GM19463 (cell line): ENCODE results near the gene TUBG1.

Experiments
- ATAC-seq: cut with Tn5 transposase; IDR thresholded peaks from one replicate; pipeline ENCODE4 v1.9.1; 2021; ENCODE audit warnings: mild to moderate bottlenecking, moderate library complexity; ENCODE audit not compliant: unreplicated experiment

TUBG1 gene

DNA sequence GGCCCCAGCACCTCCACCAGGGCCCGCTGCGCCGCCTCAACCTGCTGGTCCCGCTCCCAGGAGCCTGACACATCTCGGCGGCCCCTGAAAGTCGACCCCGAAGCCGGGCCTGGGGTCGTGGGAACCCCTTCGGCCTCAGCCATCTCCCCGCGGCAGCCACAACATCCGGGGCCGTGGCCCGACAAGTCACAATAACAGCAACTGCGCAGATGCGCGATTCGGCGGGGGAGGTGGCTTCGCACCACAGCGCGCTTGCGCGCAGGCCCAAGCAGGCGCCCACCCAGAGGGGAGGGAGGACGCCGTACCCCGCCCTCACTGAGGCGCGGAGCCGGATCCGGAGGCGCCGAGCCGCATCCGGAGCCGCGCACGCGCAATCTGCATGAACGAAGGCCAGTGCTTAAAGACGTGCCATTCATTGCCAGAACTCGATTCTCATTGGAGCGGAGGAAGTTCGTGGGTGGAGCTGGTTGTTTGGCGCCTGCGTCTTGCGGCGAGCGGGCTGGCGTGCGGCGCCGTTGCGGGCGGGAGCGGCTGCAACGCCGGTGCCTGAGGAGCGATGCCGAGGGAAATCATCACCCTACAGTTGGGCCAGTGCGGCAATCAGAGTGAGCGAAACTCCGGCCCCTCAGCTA lies at the start of gene TUBG1, which contains the start of gene RETREG3:
TUBG1 (plus strand) TSS at position 502 of the 632 bp plus-strand sequence; CDS start at position 557, 55 bp downstream.
RETREG3 (minus strand) TSS at position 193 of the 632 bp plus-strand sequence; CDS start at position 143, 50 bp downstream.
- ATAC-seq, result peak; percentile 84

DNA sequence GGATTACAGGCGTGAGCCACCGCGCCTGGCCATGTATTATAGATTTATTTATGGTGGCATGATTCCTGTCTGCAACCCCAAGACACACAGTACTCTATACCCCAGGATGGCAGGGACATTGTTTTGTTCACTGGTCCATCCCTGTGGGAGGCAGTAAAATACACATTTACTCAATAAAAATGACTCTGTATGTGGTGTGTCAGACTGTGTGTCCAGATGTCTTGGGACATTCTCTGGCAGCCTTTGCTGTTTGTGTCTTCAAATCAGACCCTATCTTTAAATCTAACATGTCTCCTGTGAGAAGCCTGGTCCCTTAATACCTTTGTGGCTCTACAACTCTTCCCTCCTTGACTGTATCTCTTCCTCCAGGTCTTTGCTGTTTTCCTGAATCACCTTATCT lies 49.2 kb upstream of the TUBG1 start:
- no peak for ATAC-seq

DNA sequence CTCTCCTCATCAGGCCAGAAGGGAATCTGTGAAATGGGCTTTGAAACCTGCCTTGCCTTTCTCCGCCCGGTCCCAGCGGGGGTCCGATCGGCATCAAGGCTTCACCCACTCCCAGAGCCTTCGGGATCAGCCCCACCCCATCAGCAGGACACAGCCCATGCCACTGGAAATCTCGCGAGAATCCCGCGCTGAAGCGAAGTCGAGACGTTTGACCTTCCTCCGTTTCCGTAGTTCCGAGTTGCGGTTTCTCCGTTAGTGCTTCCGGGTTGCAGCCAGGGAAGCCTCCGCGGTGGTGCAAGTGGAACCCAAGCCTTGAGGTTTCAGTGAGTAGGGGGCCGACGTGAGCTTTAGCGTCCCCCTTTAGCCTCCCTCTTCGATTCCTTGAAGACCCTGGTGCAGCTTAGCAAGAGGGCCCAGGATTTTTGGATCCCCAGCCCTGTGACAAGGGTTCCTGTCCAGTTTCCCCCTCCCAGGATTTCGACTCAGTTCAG lies 47.5 kb upstream of the TUBG1 start, which contains the start of gene COASY:
COASY (plus strand) TSS at position 252 of the 491 bp plus-strand sequence. CDS start 475 bp downstream, outside the sequence.
- ATAC-seq, result peak; percentile 56

DNA sequence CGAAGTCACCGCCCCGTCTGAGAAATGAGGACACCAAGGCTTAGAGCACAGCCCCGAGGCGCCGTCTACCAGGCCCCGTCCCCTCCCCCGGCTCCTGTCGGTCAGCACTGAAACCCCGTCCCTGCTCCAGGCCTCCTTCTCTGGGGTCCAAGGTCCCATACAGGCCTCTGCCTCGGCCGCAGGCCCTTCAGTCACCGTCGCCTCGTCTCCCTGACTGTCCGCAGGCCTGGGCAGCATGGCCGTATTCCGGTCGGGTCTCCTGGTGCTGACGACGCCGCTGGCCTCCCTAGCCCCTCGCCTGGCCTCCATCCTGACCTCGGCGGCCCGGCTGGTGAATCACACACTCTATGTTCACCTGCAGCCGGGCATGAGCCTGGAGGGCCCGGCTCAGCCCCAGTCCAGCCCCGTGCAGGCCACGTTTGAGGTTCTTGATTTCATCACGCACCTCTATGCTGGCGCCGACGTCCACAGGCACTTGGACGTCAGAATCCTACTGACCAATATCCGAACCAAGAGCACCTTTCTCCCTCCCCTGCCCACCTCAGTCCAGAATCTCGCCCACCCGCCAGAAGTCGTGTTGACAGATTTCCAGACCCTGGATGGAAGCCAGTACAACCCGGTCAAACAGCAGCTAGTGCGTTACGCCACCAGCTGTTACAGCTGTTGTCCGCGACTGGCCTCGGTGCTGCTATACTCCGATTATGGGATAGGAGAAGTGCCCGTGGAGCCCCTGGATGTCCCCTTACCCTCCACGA lies 46.9 kb upstream of the TUBG1 start:
- ATAC-seq, result no peak

DNA sequence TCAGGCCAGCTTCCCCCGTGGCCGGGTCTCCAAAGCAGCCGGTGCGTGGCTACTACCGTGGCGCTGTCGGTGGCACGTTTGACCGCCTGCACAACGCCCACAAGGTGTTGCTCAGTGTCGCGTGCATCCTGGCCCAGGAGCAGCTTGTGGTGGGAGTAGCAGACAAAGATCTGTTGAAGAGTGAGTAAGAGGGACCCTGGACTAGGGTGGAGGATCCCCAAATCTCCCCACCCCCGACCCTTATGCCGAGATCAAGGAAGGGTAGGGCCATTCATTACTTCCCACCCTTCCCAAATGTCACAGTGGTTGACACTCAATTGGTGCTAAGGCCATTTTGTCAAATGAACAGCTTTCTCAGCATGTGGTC lies 46.4 kb upstream of the TUBG1 start:
- no peak for ATAC-seq

DNA sequence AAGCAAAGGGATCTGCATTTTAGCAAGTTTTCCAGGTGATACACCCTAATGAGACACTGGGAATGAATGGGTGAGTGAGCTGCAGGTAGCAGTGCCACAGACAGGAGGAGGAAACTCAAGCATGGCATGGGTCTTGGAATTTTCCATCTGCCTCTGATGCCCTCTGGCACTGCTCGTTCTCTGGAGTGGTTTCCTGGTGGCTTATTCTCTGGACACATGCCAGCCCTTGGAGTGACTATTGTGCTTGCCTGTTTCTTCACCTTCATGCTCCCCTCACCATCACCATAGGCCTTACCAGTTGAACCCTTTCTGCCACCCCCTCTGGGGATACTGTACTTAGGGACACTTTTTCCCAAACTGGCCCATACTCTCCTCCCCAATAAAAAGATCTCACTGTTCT lies 45.9 kb upstream of the TUBG1 start:
- ATAC-seq, result no peak

DNA sequence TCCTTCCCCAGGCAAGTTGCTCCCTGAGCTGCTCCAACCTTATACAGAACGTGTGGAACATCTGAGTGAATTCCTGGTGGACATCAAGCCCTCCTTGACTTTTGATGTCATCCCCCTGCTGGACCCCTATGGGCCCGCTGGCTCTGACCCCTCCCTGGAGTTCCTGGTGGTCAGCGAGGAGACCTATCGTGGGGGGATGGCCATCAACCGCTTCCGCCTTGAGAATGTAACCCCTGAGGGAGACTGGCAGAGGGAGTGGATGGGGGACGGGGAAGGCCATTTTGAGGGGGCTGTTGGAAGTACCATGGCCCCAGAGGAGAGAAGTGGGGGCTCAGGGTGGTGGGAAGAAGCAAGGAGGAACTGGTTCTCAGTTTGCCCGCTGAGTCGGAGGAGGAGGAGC lies 45.5 kb upstream of the TUBG1 start:
- no peak for ATAC-seq

DNA sequence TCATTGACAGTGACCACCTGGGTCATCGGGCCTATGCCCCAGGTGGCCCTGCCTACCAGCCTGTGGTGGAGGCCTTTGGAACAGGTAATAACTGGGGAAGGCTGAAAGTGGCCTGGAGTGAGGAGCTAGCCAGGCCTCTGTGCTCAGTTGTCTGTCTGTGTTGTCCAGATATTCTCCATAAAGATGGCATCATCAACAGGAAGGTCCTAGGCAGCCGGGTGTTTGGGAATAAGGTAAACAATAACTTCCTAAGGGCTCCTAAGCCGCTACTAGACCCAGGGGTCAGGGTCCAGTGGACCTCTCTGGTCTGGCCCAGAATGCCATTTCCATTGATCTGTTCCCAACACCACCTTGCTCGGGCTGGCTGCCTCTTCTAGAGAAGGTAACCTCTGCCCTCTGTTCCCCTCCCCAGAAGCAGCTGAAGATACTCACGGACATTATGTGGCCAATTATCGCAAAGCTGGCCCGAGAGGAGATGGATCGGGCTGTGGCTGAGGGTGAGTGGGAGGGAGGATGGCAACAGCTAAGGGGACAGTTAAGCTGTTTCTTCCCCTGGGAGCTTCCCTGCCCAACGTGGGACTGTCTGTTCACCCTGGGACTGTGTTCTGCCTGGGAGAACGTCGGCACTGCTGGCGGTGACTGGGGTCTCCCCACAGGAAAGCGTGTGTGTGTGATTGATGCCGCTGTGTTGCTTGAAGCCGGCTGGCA lies 44.5 kb upstream of the TUBG1 start:
- ATAC-seq, result no peak

DNA sequence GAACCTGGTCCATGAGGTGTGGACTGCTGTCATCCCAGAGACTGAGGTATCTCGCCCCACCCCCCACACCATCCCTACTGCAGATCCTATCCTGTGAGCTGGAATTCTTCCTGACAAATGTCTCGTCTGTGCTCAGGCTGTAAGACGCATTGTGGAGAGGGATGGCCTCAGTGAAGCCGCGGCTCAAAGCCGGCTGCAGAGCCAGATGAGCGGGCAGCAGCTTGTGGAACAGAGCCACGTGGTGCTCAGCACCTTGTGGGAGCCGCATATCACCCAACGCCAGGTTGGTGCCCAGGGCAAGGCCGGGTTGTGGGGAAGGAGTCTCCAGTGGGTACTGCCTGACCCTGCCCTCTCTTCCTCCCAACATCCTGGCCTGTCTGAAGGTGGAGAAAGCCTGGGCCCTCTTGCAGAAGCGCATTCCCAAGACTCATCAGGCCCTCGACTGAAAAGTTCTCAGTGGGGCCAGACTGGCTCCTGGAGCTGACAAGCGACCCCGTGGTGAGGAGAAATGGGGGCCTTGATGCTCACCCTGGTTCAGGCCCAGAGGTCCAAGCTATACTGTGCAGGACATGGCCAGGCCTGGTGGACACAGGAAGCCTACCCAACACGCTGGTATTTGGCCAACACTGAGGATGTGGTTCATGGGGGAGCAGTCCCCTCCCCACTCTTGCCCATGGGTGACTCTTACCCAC lies 43.8 kb upstream of the TUBG1 start:
- no peak for ATAC-seq

DNA sequence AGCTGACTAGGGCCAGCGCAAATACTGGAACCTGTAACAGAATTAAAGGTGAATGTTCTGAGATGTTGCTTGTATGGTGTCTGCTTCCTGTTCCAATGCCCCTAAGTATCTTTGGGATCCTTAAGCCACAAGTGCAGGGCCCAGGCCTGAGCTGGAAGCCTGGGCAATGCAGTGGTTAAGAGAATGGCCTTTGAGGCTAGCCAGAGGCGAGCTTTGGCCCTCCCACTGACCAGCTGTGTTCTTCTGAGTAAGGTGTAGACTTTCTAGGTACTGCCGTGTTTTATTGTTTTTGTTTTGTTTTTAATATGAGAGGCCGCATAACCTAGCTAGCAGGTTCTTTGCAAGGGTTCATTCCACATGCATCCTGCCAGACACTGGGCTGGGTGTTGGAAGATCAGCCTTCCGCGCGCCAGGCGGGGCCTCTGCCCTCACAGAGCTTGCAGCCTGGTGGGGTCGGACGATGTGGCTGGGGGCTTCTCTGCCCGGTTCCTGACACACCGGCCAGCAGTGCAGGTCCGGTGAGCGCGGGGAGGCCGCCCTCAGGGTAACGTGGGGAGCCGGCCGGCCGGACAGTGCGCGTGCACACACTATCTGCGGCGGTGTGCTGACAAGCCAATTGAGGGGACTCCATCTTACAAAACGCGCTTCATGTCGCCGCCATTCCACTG lies 43.1 kb upstream of the TUBG1 start:
- ATAC-seq, result no peak

DNA sequence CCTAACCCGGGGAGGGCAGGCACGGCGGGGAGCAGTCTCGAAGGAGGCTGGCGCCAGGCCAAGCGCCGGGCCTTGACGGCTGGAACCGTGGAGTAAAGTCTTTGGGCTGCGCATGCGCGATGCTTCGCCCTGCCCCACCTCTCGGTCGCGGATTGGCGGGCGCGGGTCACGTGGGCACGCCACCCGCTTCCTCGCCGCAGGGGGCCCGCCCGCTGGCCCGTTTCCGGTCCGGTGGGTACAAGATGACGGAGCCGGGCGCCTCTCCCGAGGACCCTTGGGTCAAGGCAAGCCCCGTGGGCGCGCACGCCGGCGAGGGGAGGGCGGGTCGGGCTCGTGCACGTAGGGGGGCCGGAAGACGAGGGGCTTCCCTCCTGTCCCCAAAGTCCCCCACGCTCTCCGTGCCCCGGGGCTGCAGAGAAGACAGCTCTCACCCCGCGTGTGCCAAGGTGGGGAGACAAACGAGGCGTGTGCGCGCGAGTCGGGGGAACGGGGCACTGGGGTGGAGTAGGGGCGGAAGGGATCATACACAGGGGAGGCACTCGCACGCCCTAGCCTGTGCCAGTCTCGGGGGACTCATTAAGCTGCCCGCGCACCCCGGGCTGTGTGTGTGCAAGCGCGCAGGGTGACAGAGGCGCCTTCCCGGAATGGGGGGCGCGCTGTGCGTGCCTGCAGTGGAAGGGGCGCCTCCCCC lies 42.5 kb upstream of the TUBG1 start, which contains the start of gene MLX:
MLX (plus strand) TSS at position 218 of the 691 bp plus-strand sequence; CDS start at position 243, 25 bp downstream.
- peak; percentile 58 for ATAC-seq

DNA sequence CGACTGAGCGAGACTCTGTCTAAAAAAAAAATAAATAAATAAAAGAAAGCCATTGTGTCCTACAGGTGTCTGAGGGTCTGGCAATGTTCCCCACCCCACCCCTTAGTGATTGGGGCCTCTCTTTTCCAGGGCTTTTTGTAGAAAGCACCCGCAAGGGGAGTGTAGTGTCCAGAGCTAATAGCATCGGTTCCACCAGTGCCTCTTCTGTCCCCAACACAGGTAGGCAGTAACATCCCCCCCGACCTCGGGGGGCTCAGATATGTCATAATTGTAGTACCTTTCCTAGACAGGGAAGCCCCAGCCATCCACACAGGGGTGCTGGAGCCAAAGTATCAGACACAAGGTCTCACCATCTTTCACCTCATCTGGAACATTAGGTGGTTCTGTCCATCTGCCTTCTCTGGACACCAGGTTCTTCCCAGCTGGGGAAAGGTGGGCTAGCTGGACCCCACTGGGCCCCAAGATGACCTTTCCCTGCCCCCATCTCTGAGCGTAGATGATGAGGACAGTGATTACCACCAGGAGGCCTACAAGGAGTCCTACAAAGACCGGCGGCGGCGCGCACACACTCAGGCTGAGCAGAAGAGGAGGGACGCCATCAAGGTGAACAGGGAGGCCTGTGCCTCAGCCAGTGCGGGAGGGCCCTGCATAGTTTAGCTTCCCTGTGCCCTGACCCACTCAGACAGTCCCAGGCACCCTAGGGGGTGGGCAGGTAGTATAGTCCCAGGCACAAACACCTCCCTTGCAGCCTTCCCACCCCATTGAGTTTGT lies 41.0 kb upstream of the TUBG1 start:
- no peak for ATAC-seq

DNA sequence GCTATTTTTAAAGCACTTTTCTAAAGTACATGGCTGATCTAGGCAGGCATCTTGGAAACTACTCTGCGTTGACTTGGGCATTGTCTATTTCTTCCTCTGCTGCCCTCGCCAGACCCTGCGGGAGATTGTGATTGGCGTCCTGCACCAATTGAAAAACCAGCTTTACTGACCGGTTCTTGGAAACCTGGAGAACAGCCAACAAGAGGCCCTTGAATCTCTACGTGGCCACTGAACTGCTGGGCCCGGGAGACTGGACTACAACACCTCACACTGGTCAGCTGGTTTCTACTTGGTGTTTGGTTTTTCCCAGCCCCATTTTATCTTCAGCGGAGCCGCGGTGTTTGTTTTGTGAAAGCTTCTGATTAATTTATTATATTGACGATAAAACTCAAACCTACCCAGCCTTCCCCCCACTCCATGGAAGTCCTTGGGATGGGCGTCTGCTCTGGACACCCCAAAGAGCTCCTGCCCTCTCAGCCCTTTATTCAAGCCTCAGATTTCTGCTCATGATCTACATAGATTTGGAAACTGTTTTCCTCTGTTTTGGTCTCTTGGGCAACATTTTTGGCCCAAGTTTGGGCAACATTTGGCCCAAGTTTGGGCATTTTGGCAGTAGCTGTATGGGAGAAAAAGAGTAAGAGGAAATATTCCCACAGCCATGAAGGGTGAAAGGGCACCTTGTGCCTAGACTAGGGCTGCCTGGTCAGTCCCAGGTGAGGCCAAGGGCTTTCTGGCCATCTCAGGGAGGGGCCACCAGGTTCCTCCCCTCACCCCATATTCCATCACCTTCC lies 37.9 kb upstream of the TUBG1 start:
- ATAC-seq, result no peak

DNA sequence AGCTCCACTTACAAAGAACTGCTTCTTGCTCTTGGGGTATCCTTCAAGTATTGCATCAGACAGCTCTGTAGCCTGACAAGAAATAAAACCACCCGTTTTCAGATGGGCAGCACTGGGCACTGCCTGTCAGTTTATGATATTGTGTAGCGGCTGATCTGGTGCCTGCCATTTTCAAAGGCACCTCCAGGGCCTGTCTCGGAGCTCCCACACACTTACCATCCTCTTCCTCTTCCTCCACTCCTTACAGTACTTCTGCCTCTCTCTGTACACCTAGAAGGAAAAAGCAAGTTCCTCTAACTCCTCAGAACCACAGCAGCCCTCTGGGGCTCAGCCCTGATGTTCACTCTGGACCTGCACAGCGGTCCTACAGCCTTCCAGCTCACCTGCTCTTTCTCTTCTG lies 36.4 kb upstream of the TUBG1 start:
- ATAC-seq, result no peak

DNA sequence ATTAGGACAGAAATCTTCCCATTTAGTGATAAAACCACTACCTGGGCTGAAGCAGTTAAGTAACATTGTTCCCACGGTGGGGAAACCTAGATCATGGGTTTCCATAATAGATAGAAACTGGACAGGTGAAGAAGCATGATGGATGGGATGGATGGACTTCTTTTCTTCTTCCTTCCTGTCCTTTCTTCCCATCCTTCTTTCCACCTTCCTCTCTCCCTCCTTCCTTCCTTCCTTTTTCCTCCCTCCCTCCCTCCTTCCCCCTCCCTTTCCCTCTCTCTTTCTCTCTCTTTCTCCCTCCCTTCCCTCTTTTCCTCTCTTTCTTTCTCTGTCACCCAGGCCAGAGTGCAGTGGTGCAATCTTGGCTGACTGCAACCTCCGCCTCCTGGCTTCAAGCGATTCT lies 35.0 kb upstream of the TUBG1 start:
- ATAC-seq, result no peak

DNA sequence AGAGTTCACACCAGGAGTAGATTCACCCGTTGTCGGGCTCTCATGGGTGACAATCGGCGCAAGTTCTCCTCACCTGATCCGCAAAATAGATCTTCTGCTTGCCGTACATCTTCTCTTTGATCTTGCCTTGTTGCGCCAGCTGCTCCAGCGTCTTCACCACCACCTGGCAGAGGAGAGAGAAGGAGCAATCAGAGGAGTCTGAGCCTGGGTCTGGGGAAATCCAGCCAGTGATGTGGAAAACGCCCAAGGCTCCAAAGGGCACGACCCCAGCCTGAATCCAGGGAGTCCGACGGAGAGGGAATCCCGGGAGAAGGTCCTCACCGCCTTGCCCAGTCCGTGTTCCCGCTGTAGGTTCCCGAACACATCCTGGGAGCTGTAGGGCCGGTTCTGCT lies 32.3 kb upstream of the TUBG1 start:
- ATAC-seq, result no peak

DNA sequence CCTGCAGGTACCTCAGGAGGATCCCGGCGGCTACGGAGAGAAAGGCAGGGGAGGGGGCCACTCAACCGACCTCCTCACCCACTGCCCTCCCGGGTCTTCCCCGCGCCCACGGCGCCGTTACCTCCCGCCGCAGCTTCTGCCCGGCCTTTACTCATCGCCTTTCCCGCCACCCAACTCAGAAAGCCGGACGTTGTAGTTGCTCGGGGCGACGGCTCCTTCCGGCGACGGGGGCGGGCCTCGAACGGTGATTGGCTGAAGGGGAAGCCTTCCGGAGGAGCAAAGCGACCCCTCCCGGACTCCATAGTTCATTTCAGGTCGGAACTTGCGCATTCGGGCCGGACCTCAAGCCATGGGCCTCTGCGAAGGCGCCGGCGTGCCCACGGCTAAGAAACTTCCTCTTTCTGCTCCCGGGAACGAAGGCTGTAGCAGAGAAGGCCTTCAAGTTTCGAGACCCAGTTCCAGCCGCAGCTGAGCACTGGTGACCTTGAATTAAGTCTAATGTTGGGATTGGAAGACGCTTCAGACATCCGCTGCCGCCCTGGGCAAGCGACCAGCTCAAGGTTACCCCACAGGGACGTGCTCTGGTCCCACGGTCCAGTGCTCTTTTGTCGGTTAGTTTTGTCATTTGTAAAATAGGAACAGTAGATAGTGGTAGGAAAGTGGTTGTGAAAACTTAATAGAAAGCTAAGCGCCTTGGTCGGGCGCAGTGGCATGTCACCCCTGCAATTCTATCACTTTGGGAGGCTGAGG lies 31.8 kb upstream of the TUBG1 start, which contains the start of gene PSMC3IP:
PSMC3IP (minus strand) TSS at position 198 of the 750 bp plus-strand sequence; CDS start at position 155, 43 bp downstream.
- ATAC-seq, result peak; percentile 61
